Sciatic nerve (tissue), 2 donors: ENCODE data around the gene SLC35A4. TPM values are rescaled to one million over a fixed set of nuclear protein-coding genes. Genes with fewer than 3 reads are reported as not detected.
A peak's percentile ranks its signal among the peaks of the same experiment; 100 is the strongest.

Experiments
- ATAC-seq: fragments of 200-7000 bp; cut with Tn5 transposase; one replicate; pipeline ENCODE4 v1.9.1; 2020; ENCODE audit warnings: mild to moderate bottlenecking, moderate library complexity
- DNase-seq: peaks from one replicate; pipeline ENCODE4 v3.0.0-alpha.2; 2020; ENCODE audit warnings: low spot score
- intact Hi-C: fragments of 100-400 bp; cut with DNase I; formaldehyde crosslinking; loops from one replicate; pipeline ENCODE4 v1.14.2; 2022
- total RNA-seq: library from RNA; stranded (reverse); fragmentation: NEBNext Ultra II Directional; extraction: Animal tissue kit (Norgen Biotek cat#: 25700); gene quantifications from one replicate; pipeline ENCODE4 v1.2.1, GENCODE V29; 2021
- donor health status: DM: no; HTN: no; CAD: no.
- donor health status: DM: no; HTN: no; CAD: no.

SLC35A4 gene
- total RNA-seq, 1 donor from 2014 or later: 37.9 TPM

DNA sequence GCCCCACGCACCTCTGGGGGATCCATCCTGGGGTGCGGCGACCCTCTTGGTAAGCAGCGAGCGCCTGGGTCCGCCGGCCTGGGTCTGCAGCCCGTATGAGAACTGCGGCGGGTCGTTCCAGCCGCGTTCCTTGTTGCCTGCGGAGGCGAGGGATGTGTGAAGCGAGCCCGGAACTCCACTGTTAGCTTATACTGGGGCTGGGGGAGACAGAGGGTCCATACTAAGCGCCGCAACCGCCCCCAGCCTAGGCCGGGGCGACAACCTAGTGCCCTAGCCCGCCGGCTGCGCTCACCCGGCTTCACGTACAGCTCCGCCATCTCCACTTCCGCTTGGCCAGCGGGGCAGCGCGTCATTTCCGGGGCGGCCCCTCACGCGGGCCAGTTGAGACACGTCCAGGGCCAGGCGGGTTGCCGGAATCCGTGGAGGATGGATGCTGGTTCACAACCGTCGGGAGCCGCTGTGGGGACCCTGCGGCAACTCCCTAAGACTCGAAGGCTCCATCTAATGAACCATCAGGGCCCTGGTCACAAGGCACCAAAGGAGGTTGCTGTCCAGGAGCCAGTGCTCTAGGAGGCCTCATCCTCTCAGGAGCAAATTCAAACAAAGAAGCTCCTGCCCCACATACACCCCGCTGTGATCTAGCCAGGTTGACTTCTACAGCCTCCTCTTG is 7.4 kb upstream of the SLC35A4 start, which contains the start of gene SRA1:
Gene SRA1 (minus strand): TSS at position 338 of the 670 bp plus-strand sequence. CDS start 21 bp downstream, at position 317.
- DNase-seq: peak; percentile 95

DNA sequence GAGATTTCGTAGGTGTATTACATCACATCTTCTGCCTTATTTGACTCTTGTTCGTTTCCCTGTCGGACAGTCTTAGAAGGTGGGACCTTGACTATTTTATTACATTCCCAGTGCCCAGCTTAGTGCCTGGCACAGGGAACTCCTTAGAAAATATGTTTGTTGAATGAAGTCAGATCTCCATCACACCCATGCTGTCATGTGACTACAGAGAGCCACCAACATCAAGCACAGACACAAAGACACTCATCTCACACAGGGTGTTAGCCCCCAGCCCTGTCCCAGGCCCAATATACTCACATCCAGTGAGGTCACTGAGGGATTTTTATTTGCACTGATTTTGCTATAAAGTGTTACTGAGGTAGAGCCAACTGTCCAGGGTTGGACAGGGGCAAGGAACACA is 6.7 kb upstream of the SLC35A4 start:
- no peak for DNase-seq
- no peak for ATAC-seq
- intact Hi-C loops: no loop called here

More for the DNA sequence above, 7.4 kb upstream of the SLC35A4 start, which contains the start of gene SRA1:
- ATAC-seq: peak; percentile 98
- intact Hi-C loops: no loop called here

DNA sequence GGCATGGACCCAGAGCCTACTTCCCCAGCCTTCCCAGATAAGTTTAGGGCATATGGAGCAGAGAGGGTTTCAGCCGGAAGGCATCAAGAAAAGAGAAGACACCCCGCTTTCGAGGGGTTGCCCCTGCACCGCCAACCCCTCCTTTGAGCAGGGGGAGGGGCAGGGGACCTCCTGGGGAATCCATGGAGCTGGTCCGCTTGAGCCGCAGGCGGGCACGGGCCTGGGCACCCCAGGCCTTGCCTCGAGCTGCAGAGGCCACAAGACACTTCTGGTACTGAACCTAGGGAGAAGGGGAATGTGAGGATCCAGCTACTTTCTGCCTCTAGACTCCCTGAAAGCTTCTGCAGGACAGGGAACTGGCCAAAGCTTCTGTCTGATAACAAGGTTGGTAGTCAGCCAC is 6.1 kb upstream of the SLC35A4 start:
- ATAC-seq (no peak), DNase-seq (no peak)
- intact Hi-C loops: no loop called here

DNA sequence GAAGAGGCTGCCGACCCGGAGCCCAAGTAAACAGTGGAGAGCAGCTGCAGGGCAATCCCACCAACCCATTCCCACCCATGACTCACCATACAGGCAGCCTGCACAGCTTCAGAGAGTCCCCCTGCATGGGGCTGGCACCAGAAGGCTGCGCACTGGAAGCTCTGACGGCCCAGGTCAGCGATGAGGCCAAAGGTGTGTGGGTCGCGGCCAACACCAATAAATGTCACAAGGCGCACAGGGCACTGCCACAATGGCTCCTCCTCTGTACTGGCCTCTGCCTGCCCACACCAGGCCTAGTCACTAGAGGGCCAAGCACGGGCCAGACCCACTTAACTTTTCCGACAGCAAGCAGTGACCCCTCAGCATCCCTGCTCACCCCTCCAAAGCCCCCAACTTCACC is 4.4 kb upstream of the SLC35A4 start:
- no peak for DNase-seq
- no peak for ATAC-seq
- intact Hi-C loops: no loop called here

DNA sequence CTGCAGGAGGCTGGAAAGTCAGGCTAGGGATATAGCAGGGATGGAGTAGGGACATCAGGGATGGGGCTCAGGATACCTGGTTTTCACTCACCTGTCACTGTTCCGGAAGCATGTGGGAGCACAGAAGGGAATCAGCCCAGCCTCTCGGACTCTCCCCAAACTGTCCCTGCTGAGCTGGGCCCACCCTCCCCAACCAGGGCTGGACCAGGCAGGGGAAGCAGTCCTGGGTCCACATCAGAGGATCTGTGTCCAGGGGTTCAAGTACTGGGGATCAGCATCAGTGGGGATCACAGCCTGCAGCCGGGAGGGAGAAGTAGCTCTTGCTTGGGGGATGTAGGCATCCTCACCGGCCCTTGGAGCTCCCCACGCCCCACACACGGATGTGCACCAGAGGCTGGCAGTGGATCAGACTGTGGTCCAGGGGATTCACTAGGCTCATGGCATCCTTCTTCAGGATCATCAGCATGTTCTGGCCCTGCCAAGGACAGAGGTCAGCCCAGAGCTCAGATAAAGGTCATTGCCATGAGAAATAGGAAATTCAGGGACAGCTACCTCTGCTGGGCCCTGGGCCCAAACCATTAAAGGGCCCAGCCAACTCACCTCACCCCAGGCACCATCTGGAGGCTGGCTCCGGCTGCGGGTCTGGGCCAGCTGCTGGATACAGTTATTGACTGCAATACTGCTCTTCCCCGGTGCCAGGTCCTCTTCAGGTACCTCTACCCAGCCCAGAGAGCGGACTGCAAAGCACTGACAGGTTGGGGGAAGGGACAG is 2.7 kb upstream of the SLC35A4 start:
- intact Hi-C loops: no loop called here
- no peak for ATAC-seq
- DNase-seq: no peak

DNA sequence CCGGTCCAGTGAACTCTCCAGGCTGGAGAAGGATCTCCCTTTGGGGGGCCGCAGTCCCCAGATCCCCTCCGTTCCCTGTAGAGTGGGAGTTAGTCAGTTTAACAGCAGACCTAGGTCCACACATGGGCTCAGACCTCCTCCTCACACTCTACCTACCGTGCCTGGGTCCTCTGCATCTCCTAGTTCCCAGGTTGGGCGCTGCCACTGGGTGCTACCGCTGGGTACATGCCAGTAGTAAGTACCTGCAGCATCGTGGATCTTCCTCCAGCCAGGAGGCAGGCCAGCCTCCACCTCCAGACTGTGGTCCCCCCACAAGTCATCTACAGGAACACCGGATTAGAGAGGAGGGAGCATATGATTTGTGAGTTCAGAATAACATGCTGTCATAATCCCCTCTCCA is 1.0 kb upstream of the SLC35A4 start:
- ATAC-seq (no peak), DNase-seq (no peak)
- intact Hi-C loops: no loop called here

DNA sequence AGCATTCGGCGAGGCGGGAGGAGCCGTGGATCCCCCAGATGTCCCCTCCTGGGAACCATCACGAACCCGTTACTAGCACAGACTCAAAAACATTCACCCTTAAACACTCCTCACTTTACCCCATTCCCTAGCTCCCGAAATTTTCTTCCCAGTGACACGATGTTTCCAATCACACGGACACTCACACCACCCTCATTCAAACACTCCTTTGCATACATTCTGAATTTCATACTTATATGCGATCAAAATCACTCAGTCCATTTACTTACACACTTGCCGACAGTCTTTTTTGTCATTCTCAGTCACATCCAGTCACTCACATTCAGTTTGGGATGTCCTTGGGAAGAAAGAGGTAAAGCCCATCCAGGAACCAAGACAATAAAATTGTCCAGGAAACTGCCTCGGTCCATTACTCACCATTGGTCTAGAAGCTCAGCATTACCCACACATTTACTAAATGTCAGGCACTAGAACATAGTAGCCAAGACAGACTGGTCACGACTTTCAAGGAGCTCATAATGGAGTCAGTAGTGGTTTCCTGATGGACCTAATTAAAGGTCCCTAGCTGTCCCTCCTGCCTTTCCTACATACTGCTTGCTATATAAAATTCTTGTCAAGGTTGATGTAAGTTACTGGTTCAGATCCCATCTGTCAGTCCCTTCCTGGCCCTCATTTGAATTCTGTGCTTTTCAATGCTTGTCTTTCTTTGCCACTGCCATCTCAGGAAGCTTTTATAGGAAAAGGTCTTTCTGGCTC is 574 bp downstream of the SLC35A4 start:
- no peak for ATAC-seq
- intact Hi-C loops: loop anchor here (5.0 kb wide), 1 partner anchor 77 kb away; no protein-coding TSS in a partner anchor
- no peak for DNase-seq

DNA sequence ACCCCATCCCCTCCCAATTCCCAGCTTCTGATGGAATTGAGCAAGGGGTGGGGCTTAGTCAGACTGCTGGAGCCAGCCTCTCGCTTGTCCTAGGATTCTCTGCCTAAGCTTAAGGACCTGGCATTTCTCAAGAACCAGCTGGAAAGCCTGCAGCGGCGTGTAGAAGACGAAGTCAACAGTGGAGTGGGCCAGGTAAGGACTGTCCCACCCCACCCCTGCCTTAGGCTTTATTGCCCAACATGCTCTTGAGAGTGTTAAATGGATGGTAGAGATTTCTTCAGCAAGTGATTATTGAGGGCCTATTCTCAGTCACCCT is 1.1 kb downstream of the SLC35A4 start:
- intact Hi-C loops: loop anchor here (5.0 kb wide), 1 partner anchor 77 kb away; no protein-coding TSS in a partner anchor
- ATAC-seq: no peak
- DNase-seq: no peak

DNA sequence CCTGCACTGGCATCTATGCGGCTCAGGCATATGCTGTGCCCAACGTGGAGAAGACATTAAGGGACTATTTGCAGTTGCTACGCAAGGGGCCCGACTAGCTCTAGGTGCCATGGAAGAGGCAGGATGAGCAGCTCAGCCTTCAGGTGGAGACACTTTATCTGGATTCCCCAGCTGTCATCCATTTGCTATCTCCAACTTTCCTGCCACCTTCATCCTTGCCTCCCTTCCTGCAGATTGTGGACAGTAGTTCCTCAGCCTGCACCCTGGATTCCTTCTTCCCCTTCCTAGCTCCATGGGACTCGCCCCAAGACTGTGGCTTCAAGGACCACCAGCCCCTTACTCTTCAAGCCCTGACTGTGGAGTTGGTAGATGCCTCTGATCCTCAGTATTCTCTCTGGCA is 2.0 kb downstream of the SLC35A4 start:
- intact Hi-C loops: loop anchor here (5.0 kb wide), 1 partner anchor 76 kb away; no protein-coding TSS in a partner anchor
- no peak for ATAC-seq
- no peak for DNase-seq

DNA sequence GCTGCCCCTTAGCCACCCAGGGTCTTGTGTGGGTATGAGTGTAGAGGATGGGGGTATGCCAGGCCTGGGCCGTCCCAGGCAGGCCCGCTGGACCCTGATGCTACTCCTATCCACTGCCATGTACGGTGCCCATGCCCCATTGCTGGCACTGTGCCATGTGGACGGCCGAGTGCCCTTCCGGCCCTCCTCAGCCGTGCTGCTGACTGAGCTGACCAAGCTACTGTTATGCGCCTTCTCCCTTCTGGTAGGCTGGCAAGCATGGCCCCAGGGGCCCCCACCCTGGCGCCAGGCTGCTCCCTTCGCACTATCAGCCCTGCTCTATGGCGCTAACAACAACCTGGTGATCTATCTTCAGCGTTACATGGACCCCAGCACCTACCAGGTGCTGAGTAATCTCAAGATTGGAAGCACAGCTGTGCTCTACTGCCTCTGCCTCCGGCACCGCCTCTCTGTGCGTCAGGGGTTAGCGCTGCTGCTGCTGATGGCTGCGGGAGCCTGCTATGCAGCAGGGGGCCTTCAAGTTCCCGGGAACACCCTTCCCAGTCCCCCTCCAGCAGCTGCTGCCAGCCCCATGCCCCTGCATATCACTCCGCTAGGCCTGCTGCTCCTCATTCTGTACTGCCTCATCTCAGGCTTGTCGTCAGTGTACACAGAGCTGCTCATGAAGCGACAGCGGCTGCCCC is 2.6 kb downstream of the SLC35A4 start:
- DNase-seq (no peak), ATAC-seq (no peak)
- intact Hi-C loops: loop anchor here (5.0 kb wide), 1 partner anchor 75 kb away; no protein-coding TSS in a partner anchor

DNA sequence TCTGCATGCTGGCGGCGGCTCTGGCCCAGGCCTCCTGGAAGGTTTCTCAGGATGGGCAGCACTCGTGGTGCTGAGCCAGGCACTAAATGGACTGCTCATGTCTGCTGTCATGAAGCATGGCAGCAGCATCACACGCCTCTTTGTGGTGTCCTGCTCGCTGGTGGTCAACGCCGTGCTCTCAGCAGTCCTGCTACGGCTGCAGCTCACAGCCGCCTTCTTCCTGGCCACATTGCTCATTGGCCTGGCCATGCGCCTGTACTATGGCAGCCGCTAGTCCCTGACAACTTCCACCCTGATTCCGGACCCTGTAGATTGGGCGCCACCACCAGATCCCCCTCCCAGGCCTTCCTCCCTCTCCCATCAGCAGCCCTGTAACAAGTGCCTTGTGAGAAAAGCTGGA is 3.2 kb downstream of the SLC35A4 start:
- intact Hi-C loops: loop anchor here (5.0 kb wide), 1 partner anchor 74 kb away; no protein-coding TSS in a partner anchor
- no peak for DNase-seq
- ATAC-seq: no peak

DNA sequence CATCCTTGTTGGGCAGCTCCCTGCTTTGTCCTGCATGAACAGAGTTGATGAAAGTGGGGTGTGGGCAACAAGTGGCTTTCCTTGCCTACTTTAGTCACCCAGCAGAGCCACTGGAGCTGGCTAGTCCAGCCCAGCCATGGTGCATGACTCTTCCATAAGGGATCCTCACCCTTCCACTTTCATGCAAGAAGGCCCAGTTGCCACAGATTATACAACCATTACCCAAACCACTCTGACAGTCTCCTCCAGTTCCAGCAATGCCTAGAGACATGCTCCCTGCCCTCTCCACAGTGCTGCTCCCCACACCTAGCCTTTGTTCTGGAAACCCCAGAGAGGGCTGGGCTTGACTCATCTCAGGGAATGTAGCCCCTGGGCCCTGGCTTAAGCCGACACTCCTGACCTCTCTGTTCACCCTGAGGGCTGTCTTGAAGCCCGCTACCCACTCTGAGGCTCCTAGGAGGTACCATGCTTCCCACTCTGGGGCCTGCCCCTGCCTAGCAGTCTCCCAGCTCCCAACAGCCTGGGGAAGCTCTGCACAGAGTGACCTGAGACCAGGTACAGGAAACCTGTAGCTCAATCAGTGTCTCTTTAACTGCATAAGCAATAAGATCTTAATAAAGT is 3.9 kb downstream of the SLC35A4 start:
- DNase-seq: no peak
- no peak for ATAC-seq
- intact Hi-C loops: loop anchor here (5.0 kb wide), 1 partner anchor 74 kb away; no protein-coding TSS in a partner anchor

DNA sequence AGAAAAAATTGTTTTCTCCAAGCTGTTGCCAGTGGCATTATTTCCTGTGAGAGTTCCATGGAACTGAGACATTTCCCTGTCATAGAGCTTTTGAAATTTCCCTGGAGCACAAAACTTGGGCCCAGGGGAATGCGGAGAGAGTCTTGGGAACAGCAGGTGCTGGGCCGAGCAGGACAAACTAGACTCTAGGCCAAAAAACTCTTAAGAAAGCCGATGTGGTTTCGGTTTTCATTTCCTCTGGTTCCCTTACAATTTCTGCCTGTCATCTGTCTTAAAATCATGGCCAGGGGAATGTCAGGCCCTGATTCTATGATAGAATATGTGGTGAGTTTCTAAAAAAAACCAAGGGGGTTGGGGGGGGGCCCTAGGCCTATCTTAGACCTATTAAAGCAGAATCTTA is 4.6 kb downstream of the SLC35A4 start:
- ATAC-seq: no peak
- intact Hi-C loops: loop anchor here (5.0 kb wide), 1 partner anchor 73 kb away; no protein-coding TSS in a partner anchor
- DNase-seq: no peak

DNA sequence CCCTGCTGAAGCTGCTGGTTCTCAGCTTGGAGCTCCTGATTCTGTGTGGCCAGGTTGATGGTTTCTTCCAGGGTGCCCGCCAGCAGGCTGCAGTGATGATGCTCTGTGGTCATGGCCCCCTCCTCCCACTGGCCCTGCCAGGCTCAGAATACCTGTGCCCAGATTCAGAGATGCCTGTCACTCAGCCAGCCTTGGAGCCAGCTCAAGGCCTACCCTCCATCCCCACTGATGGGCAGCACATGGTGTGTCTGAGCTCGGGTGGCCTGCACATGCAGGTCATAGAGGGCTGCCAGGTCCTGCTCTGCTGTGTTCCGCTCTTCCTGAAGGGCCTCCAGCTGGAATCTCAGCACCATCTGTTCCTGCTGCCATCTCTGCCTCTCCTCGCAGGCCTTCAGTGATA is 5.4 kb downstream of the SLC35A4 start:
- intact Hi-C loops: no loop called here
- DNase-seq (no peak), ATAC-seq (no peak)

DNA sequence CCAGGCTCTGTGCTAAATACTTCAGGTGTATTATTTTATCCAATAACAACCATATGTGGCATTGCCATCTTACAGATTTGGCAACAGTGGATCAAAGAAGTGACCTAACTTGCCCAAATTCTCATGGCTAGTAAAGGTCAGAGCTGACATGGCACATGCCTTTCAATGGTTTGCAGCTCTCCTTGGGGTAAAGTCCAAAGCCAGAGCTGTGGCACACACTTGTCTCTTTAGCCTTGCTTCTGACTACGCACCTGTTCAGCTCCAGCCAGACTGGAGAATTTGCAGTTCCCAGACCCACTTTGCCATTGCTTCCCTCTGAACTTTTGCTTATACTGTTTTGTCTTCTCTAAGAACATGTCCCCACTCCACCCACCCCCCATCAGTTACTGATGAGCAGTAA is 5.9 kb downstream of the SLC35A4 start:
- ATAC-seq: no peak
- intact Hi-C loops: no loop called here
- no peak for DNase-seq

DNA sequence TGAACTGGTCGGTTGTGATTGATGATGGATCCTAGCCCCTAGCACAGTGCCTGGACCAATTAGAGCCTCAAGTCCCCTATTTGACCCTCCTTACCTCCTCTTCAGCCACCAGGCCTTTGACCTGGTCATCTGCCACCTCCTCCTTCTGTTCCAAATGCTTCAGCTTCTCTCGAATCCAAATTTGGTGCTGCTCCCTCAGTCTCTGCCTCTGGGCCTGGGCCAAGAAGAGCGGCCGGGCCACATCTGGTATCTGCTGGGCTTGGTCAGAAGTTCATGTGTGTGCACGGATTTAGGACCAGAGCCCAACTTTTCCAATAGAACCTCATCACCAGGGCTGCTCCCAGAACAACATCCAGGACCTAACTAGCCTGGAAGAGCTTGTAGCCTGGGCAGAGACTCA is 6.5 kb downstream of the SLC35A4 start:
- ATAC-seq: peak; percentile 25
- DNase-seq: no peak
- intact Hi-C loops: no loop called here

DNA sequence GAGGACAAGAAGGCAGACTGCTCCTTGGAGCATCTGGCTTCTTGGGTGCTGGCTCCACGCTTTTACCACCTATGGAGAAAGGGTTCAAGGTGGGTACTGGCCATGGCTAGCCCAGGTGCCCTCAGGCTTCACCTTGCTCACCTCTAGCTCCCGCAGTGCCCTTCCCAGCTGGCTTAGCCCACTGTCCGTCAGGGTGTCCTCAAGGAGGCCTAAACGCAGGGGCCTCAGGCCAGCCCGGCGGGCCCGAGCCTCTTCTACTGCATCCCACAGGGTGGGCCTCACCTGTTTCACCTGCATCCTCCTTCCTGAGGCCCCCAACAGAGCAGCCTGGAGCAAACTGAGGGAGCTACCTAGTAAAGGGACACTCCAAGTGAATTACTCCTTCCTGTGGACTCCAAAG is 9.1 kb downstream of the SLC35A4 start:
- intact Hi-C loops: no loop called here
- ATAC-seq (no peak), DNase-seq (no peak)

DNA sequence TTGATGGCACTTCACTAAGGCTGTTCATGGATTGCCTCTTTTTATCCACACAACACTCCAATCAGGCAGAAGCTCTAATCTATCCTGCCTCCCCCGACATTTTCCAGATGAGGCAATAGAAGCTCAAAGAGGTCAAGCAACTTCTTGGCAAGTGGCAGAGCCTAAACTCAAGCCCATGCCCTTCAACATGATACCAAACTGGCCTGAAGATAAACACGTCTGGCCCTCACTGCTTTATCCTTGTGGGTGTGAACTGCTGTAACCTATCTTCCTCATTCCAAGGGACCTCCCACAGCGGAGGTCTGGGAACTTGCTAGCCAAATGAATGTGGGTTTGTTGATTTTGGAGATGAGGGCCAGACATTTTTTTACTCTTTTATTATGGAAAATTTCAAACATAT is 9.5 kb downstream of the SLC35A4 start:
- intact Hi-C loops: no loop called here
- peak; percentile 64 for ATAC-seq
- no peak for DNase-seq

DNA sequence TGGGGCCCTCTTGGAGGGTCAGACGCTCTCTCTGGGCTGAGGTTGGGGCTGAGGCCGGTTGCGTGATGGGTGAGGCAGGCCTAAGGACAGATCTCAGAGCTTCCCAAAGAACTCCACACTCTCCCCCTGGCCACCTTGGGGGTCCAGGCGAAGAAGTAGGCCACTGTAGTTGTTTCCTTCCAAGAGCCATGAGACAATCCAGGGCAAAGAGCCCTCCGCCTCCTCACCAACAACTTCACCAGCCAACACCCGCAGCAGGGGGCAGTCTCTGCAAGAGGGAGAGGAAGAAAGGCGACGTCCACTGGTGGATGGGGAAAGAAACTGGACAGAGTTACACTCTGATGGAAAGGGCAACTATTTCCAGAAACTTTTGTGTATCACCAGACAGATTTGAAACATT is 10.7 kb downstream of the SLC35A4 start:
- peak; percentile 79 for ATAC-seq
- intact Hi-C loops: no loop called here
- peak; percentile 78 for DNase-seq
